Psoas muscle (tissue), 8 donors: ENCODE measurements around the gene KAZN. TPM values are rescaled to one million over a fixed set of nuclear protein-coding genes. Genes with fewer than 3 reads are reported as not detected.

Experiments
- ATAC-seq, 4 donors: fragments of 200-7000 bp; cut with Tn5 transposase; one replicate each; pipeline ENCODE4 v1.9.1; 2020; ENCODE audit warnings: moderate library complexity in 3 of 4, mild to moderate bottlenecking in 2 of 4
- DNase-seq, 2 donors: peaks; one replicate each; pipeline ENCODE4 v3.0.0-alpha.2; 2020
- H3K27ac ChIP-seq: fragments of 200-600 bp; one replicate; pipeline ENCODE4 v1.8.0; 2022
- H3K27me3 ChIP-seq, 3 donors: fragments of 200-600 bp in 1 of 3; one replicate each; pipeline versions ENCODE4 v1.6.1 to v1.8.0; 2013 to 2022; ENCODE audit warnings: low read length in 2 of 3, mild to moderate bottlenecking in 2 of 3, moderate library complexity in 1 of 3; ENCODE audit not compliant: insufficient read depth in 3 of 3
- H3K36me3 ChIP-seq, 2 donors: fragments of 200-600 bp in 1 of 2; one replicate each; pipeline versions ENCODE4 v1.6.1 to v1.8.0; 2013 to 2022; ENCODE audit warnings: low read depth in 1 of 2, mild to moderate bottlenecking in 1 of 2, moderate library complexity in 1 of 2; ENCODE audit not compliant: insufficient read depth in 1 of 2
- H3K4me1 ChIP-seq: fragments of 200-600 bp; one replicate; pipeline ENCODE4 v1.8.0; 2022
- H3K4me3 ChIP-seq: fragments of 200-600 bp; one replicate; pipeline ENCODE4 v1.8.0; 2022; ENCODE audit warnings: mild to moderate bottlenecking
- H3K9me3 ChIP-seq: fragments of 200-600 bp; one replicate; pipeline ENCODE4 v1.8.0; 2022
- CTCF ChIP-seq: fragments of 200-600 bp; IDR thresholded peaks from one replicate; pipeline ENCODE4 v1.8.0; 2022; ENCODE audit warnings: antibody characterized with exemption
- WGBS, 3 donors: extraction: QIAGEN DNeasy Blood & Tissue Kit; methylation state at CpG; one replicate each; pipeline versions ENCODE4 v1.1.6 to v1.1.7; 2013; 5-methylcytosine and 5-hydroxymethylcytosine counted together
- intact Hi-C, 2 donors: fragments of 100-400 bp; cut with DNase I; formaldehyde crosslinking; loops; one replicate each; pipeline versions ENCODE4 v1.11.0 to v1.14.2; 2022
- polyA plus RNA-seq, 3 donors: library from polyadenylated mRNA; stranded (reverse); fragments of 200-250 nt; gene quantifications; one replicate each; pipeline ENCODE4 v1.2.3, GENCODE V29; 2013
- total RNA-seq, 4 donors: library from RNA; stranded (reverse); fragmentation: NEBNext Ultra II Directional in 2 of 4; extraction: Animal tissue kit (Norgen Biotek cat#: 25700) in 2 of 4; gene quantifications; one replicate each; pipeline versions ENCODE4 v1.2.1 to v1.2.4, GENCODE V29; 2021 to 2023
- donor health status: healthy with polysubstance abuse.
- donor health status: DM: no; HTN: no; CAD: no; lungs with moderate emphysema.
- donor health status: Bipolar disorder and iron deficiency.
- donor health status: healthy.
- donor health status: DM: yes; HTN: yes; CAD: no.
- donor health status: DM: no; HTN: no; CAD: no.
- donor health status: DM: no; HTN: no; CAD: no.
- donor health status: DM: yes; HTN: yes; CAD: no.

Gene KAZN
- total and polyA plus RNA-seq, 7 donors = 0.23 to 2.3 (median 0.97) TPM

- no peaks in the 10 kb centered on the region for H3K9me3 ChIP-seq
- intact Hi-C loops = no loop called here
- no peaks in the 10 kb centered on the region for H3K36me3 ChIP-seq
- H3K27ac ChIP-seq = no peak overlapping the region
- no peak overlapping the region for H3K4me3 ChIP-seq
- no peak for DNase-seq
- no peaks in the 10 kb centered on the region for H3K4me1 ChIP-seq
- no peak for TF ChIP-seq CTCF
- H3K27me3 ChIP-seq = peaks cover 0 to 5% (median 3%) of the 10 kb centered on the region in 3 donors
- ATAC-seq = no peak
- WGBS, 3 donors = 73 to 89% (median 86%) methylated on average over 7 of the region's 7 CpGs
These were observed 395.7 kb downstream of the KAZN start for GRCh38 chr1:14994148-14994547.

- H3K27me3 ChIP-seq = peaks cover 0 to 5% (median 3%) of the 10 kb centered on the region in 3 donors
- no peak for TF ChIP-seq CTCF
- no peak overlapping the region for H3K4me3 ChIP-seq
- intact Hi-C loops = no loop called here
- no peak overlapping the region for H3K27ac ChIP-seq
- H3K36me3 ChIP-seq = no peaks in the 10 kb centered on the region
- no peak for ATAC-seq
- H3K4me1 ChIP-seq = no peaks in the 10 kb centered on the region
- WGBS, 3 donors = 33 to 46% (median 37%) methylated on average over 9 of the region's 9 CpGs
- DNase-seq = no peak
- H3K9me3 ChIP-seq = no peaks in the 10 kb centered on the region
These were observed 396.5 kb downstream of the KAZN start for GRCh38 chr1:14994841-14995437.

GRCh38 chr1:14996133-14997050 lies 397.9 kb downstream of the KAZN start:
- WGBS, 3 donors = 61 to 74% (median 65%) methylated on average over 21 to 23 of the region's 23 CpGs
- TF ChIP-seq CTCF = no peak
- no peaks in the 10 kb centered on the region for H3K9me3 ChIP-seq
- intact Hi-C loops = no loop called here
- H3K36me3 ChIP-seq = no peaks in the 10 kb centered on the region
- peaks cover 0 to 9% (median 3%) of the 10 kb centered on the region in 3 donors for H3K27me3 ChIP-seq
- H3K27ac ChIP-seq = no peak overlapping the region
- H3K4me1 ChIP-seq = no peaks in the 10 kb centered on the region
- DNase-seq (peak in 1 of 2 donors; percentile 48), ATAC-seq (peak in 1 of 4 donors; percentile 43)
- no peak overlapping the region for H3K4me3 ChIP-seq

GRCh38 chr1:14997646-14998276 lies 399.3 kb downstream of the KAZN start:
- Histone ChIP-seq H3K4me1 (no peaks in the 10 kb centered on the region), H3K4me3 (no peak overlapping the region), H3K27me3 (peaks cover 0 to 9% (median 3%) of the 10 kb centered on the region in 3 donors), H3K27ac (no peak overlapping the region), H3K36me3 (no peaks in the 10 kb centered on the region), H3K9me3 (no peaks in the 10 kb centered on the region)
- 49 to 67% (median 54%) methylated on average over 12 of the region's 12 CpGs for WGBS, 3 donors
- DNase-seq (no peak), ATAC-seq (no peak)
- no peak for TF ChIP-seq CTCF
- intact Hi-C loops = no loop called here
